ENCODE data around the gene CREM. TPM values are rescaled to one million over a fixed set of nuclear protein-coding genes. Genes with fewer than 3 reads are reported as not detected.
A peak's percentile ranks its signal among the peaks of the same experiment; 100 is the strongest.
"Not testable (repeated sequence)": the region's sequence is repeated elsewhere in the genome, so short reads cannot be mapped to it uniquely, and the experiment has no call there.

Gene CREM
- total RNA-seq, 1 experiment from 2014 or later: 21.4 TPM

- TF ChIP-seq REST (IDR thresholded peaks at IDR 0.05; ENCODE audit: low read depth): no peak
- TF ChIP-seq CEBPB (IDR thresholded peaks at IDR 0.05; ENCODE audit: low read depth): peak; percentile 77
- peak; percentile 33; the same call in 1 of the 2 replicates for TF ChIP-seq JUND (IDR thresholded peaks at IDR 0.05)
- no peak for TF ChIP-seq ELF1 (IDR thresholded peaks at IDR 0.05; ENCODE audit: borderline replicate concordance, low read depth)
- no peak for TF ChIP-seq POLR2AphosphoS5 (IDR thresholded peaks at IDR 0.05; ENCODE audit: low read depth, low read length)
- TF ChIP-seq POLR2A (IDR thresholded peaks at IDR 0.05; ENCODE audit: borderline replicate concordance, extremely low read depth, insufficient read depth, insufficient read length): no peak
- TF ChIP-seq RAD21 (IDR thresholded peaks at IDR 0.05; ENCODE audit: low read depth): no peak
- no peak for TF ChIP-seq EGR1 (IDR thresholded peaks at IDR 0.05; ENCODE audit: low read depth)
- no peak for TF ChIP-seq SRF (IDR thresholded peaks at IDR 0.05; ENCODE audit: low read depth)
- TF ChIP-seq SIN3A (IDR thresholded peaks at IDR 0.05; ENCODE audit: low read depth): no peak
- no peak for TF ChIP-seq TCF7L2 (IDR thresholded peaks at IDR 0.05; ENCODE audit: borderline replicate concordance, extremely low read depth, insufficient read depth, insufficient read length)
- TF ChIP-seq ZFX (IDR thresholded peaks at IDR 0.05): no peak
- TF ChIP-seq FOSL1 (IDR thresholded peaks at IDR 0.05; ENCODE audit: low read depth): peak; percentile 56
- no peak for TF ChIP-seq EZH2 (IDR thresholded peaks at IDR 0.05)
- no peak for TF ChIP-seq ATF3 (IDR thresholded peaks at IDR 0.05)
Measured at GRCh38 chr10:35079763-35080162, 46.9 kb upstream of the CREM start (continued).

DNA sequence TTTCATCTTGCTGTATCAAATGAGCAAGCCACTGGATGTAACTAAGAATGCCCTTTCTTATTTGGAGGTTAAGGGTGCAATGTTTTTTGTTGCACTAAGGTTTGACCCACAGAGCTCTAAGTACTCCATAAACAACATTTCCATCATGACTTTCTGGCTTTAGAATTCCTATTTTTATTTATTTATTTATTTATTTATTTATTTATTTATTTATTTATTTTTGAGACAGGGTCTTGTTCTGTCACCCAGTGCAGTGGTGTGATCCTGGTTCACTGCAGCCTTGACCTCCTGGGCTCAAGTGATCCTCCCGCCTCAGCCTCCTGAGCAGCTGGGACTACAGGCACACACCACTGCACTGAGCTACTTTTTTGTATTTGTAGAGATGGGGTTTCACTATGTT is 46.4 kb upstream of the CREM start:
- RAD21 ChIA-PET (ENCODE audit: low non-redundant PET in 1 of 2, low total read pairs in 2 of 2, uncharacterized antibody in 2 of 2, unreplicated experiment in 2 of 2); H3K27ac ChIP-seq (ENCODE audit: low read depth, low read length); ATAC-seq; H3K9me3 ChIP-seq (ENCODE audit: control insufficient read depth in 1 of 2, insufficient read depth in 1 of 2, low read depth in 1 of 2, low read length in 2 of 2); H3K27me3 ChIP-seq (ENCODE audit: insufficient read depth, low read length); BruUV-seq (replicated peaks); CTCF ChIA-PET; H3K4me3 ChIP-seq (replicated peaks in 1 of 2; ENCODE audit: low read depth in 1 of 2, low read length in 2 of 2); H2AFZ ChIP-seq (ENCODE audit: low read depth, low read length, poor library complexity, severe bottlenecking); H4K20me1 ChIP-seq (ENCODE audit: insufficient read depth); H3K9me2 ChIP-seq (ENCODE audit: insufficient read depth); DNase-seq (ENCODE audit: low read depth, low spot score); H3K36me3 ChIP-seq (ENCODE audit: control insufficient read depth in 1 of 2, insufficient read depth in 2 of 2, low read length in 2 of 2); H3K9ac ChIP-seq (ENCODE audit: low read length); H3K4me1 ChIP-seq (ENCODE audit: control insufficient read depth in 1 of 2, insufficient read depth in 2 of 2, low read length in 2 of 2); intact Hi-C loops (cut with micrococcal nuclease): not testable (repeated sequence)
- Histone ChIP-seq H3K79me2 (ENCODE audit: insufficient read depth, low read length) (peaks cover 71% of the 10 kb centered on the region), H3K4me2 (ENCODE audit: low read length) (peak overlapping the region; percentile 12; the same call in 1 of the 2 replicates)
- POLR2A ChIA-PET: interaction anchor here (0.6 kb wide), 1 partner anchor 493 kb away, joined by 3 read pairs; no protein-coding TSS in a partner anchor

Measured in HCT116 (cell line).